Adrenal gland (tissue), 5 donors: ENCODE data around the gene ZBTB7C.

Experiments used
- CTCF ChIP-seq, 6 experiments: fragments of 450-650 bp in 4 of 6; fragments of 200-600 bp in 2 of 6; sonication (generic) in 1 of 6; IDR thresholded peaks; 1 replicate in 5 of 6; 2 replicates in 1 of 6; pipeline versions ENCODE4 v1.5.1 to v1.8.0; 2016 to 2021; ENCODE audit warnings: antibody characterized with exemption in 6 of 6, mild to moderate bottlenecking in 2 of 6, moderate library complexity in 1 of 6
- POLR2A ChIP-seq, 2 donors: fragments of 450-650 bp; IDR thresholded peaks; one replicate each; pipeline ENCODE4 v1.6.1; 2017; ENCODE audit warnings: antibody characterized with exemption in 2 of 2, mild to moderate bottlenecking in 2 of 2, moderate library complexity in 1 of 2
- donor health status: DM: no; HTN: no; CAD: no.

- TF ChIP-seq CTCF (IDR thresholded peaks at IDR 0.05) (no peak), POLR2A (IDR thresholded peaks at IDR 0.05) (no peak)
These were observed 61.3 kb downstream of the ZBTB7C start for GRCh38 chr18:48347756-48348326.
